Nephron progenitor cell (in vitro differentiated cells): Measurements from ENCODE around the gene MIEN1.

Experiments used
- DNase-seq: peaks from one replicate; pipeline ENCODE4 v3.0.0; 2021
- H3K27ac Mint-ChIP-seq: 2 replicates; pipeline ENCODE4 v1.8.0; 2021; ENCODE audit warnings: mild to moderate bottlenecking, moderate library complexity, mixed read lengths
- H3K27me3 Mint-ChIP-seq: 2 replicates; pipeline ENCODE4 v1.8.0; 2021; ENCODE audit warnings: mild to moderate bottlenecking, low read depth, mixed read lengths; ENCODE audit not compliant: poor library complexity
- H3K36me3 Mint-ChIP-seq: 2 replicates; pipeline ENCODE4 v1.8.0; 2021; ENCODE audit warnings: low read depth, mixed read lengths
- H3K4me1 Mint-ChIP-seq: 2 replicates; pipeline ENCODE4 v1.8.0; 2021; ENCODE audit warnings: mixed read lengths
- H3K4me3 Mint-ChIP-seq: 2 replicates; pipeline ENCODE4 v1.8.0; 2021; ENCODE audit warnings: mild to moderate bottlenecking, moderate library complexity, mixed read lengths
- H3K9me3 Mint-ChIP-seq: 2 replicates; pipeline ENCODE4 v1.8.0; 2021; ENCODE audit warnings: mild to moderate bottlenecking, moderate library complexity, mixed read lengths
- TF ChIP-seq, protein P1 (sequence below): fragments of 200-600 bp; sonication (generic); IDR thresholded peaks from 2 replicates; pipeline ENCODE4 v1.5.0; 2021; ENCODE audit warnings: antibody characterized with exemption

MIEN1 gene

DNA sequence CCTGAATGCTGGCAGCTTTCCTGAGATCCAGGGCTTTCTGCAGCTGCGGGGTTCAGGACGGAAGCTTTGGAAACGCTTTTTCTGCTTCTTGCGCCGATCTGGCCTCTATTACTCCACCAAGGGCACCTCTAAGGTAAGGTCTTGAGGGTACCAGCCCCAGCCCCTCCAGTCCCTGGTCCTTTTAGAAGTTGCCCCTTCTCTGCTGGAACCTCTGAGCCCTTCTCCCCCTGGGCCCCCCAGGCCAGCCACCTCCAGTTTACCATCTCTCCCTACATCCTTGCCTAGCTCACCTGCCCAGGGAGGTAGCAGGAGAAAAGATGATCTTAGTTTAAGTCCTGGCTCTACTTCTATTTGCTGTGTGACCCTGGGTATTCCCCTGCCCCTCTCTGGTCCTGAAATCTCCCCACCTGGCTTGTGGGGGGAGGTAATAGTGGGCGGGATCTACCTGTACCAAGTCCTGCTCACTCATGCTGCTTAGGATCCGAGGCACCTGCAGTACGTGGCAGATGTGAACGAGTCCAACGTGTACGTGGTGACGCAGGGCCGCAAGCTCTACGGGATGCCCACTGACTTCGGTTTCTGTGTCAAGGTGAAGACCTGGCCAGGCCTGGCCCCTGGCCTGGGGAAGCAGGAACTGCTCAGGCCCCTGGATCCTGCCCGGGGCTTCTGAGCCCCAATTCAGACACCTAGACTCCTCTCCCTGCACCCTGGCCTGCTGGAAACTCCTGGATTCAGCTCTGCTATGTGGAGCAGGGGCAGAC lies 13.9 kb upstream of the MIEN1 start:
- Mint-ChIP-seq H3K4me1 (peaks cover 27% of the 10 kb centered on the region), H3K27me3 (peaks cover 52% of the 10 kb centered on the region), H3K27ac (no peak overlapping the region), H3K4me3 (no peak overlapping the region), H3K9me3 (no peaks in the 10 kb centered on the region), H3K36me3 (no peaks in the 10 kb centered on the region)
- DNase-seq = no peak
- TF ChIP-seq, protein P1, sequence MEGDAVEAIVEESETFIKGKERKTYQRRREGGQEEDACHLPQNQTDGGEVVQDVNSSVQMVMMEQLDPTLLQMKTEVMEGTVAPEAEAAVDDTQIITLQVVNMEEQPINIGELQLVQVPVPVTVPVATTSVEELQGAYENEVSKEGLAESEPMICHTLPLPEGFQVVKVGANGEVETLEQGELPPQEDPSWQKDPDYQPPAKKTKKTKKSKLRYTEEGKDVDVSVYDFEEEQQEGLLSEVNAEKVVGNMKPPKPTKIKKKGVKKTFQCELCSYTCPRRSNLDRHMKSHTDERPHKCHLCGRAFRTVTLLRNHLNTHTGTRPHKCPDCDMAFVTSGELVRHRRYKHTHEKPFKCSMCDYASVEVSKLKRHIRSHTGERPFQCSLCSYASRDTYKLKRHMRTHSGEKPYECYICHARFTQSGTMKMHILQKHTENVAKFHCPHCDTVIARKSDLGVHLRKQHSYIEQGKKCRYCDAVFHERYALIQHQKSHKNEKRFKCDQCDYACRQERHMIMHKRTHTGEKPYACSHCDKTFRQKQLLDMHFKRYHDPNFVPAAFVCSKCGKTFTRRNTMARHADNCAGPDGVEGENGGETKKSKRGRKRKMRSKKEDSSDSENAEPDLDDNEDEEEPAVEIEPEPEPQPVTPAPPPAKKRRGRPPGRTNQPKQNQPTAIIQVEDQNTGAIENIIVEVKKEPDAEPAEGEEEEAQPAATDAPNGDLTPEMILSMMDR = no peak

DNA sequence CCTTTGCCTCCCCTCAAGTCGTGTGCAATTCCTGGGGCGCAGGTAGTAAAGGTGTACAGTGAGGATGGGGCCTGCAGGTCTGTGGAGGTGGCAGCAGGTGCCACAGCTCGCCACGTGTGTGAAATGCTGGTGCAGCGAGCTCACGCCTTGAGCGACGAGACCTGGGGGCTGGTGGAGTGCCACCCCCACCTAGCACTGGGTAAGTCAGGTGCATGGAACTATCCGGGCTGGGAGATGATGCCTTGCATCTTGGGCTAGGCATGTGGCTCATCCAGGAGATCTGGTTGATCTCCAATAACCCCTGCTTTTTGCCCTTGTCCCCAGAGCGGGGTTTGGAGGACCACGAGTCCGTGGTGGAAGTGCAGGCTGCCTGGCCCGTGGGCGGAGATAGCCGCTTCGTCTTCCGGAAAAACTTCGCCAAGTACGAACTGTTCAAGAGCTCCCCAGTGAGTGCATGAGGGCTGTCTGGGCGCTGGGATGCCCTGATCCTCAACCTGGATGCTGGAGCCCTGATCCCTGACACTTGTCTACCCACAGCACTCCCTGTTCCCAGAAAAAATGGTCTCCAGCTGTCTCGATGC lies 12.6 kb upstream of the MIEN1 start:
- no peak for DNase-seq
- Mint-ChIP-seq H3K9me3 (no peaks in the 10 kb centered on the region), H3K4me3 (no peak overlapping the region), H3K27ac (peak overlapping the region; percentile 59), H3K27me3 (peaks cover 60% of the 10 kb centered on the region), H3K4me1 (peaks cover 36% of the 10 kb centered on the region), H3K36me3 (no peaks in the 10 kb centered on the region)
- TF ChIP-seq, protein P1 = no peak

DNA sequence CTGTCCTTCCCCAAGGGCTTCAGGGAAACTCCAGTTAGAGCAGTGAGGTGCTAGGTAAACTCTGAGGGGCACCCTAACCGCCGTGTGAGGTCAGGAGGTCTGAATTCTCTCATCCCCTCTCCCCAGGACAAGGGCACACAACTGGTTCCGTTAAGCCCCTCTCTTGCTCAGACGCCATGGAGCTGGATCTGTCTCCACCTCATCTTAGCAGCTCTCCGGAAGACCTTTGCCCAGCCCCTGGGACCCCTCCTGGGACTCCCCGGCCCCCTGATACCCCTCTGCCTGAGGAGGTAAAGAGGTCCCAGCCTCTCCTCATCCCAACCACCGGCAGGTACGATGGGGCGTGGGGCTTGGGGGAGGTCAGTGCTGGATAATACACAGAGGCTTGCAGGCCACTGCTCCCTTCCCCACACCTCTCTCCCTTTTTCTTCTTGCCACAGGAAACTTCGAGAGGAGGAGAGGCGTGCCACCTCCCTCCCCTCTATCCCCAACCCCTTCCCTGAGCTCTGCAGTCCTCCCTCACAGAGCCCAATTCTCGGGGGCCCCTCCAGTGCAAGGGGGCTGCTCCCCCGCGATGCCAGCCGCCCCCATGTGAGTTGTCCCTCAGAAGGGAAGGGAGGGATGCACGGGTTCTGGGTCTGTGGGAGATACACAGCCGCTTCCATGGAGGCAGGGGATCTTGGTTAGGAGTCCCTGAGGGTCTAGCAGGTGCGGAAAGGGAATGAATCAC lies 12.0 kb upstream of the MIEN1 start:
- H3K4me3 Mint-ChIP-seq = no peak overlapping the region
- H3K4me1 Mint-ChIP-seq = peaks cover 36% of the 10 kb centered on the region
- H3K27ac Mint-ChIP-seq = peak overlapping the region; percentile 59
- TF ChIP-seq, protein P1 = no peak
- no peaks in the 10 kb centered on the region for H3K9me3 Mint-ChIP-seq
- DNase-seq = no peak
- H3K36me3 Mint-ChIP-seq = no peaks in the 10 kb centered on the region
- H3K27me3 Mint-ChIP-seq = peaks cover 65% of the 10 kb centered on the region

DNA sequence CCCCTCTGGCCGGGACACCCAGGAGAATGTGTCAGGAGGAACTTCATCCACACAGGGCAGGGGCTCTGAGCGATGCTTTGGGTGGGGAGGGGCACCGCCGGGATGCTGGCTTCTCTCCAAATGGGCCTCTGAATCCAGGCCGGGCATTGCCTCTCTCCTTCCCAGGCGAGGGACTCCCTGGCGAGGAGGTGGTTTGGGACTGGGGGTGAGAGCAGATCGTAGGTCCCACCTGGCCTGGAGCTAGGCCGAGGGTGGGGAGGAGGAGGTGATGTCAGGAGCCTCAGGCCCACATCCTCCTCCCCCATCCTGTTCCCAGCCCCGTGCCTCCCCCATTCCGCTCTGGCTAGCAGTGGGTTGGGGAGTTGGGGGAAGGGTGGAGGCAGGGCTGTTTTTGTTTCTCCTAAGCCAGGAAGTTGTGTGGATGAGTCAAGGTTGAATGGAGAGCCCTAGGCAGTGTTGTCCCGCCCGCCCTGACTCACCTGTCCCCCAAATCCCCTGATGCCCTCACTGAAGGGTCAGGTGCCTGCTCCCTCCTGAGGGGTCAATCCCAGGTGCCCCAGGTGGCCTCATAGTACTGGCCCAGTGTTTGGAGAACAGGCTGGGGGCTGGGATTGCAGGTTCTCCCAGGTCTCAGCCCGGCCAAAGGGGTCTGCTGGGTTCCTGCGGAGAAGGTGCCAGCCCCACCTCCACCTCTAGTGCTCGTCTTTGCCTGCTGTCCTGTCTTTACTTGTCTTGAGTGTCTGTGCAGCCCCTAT lies 10.2 kb upstream of the MIEN1 start:
- DNase-seq = no peak
- H3K27ac Mint-ChIP-seq = no peak overlapping the region
- no peaks in the 10 kb centered on the region for H3K36me3 Mint-ChIP-seq
- H3K4me3 Mint-ChIP-seq = peak overlapping the region; percentile 78
- TF ChIP-seq, protein P1 = no peak
- peaks cover 81% of the 10 kb centered on the region for H3K27me3 Mint-ChIP-seq
- H3K9me3 Mint-ChIP-seq = no peaks in the 10 kb centered on the region
- peaks cover 37% of the 10 kb centered on the region for H3K4me1 Mint-ChIP-seq

DNA sequence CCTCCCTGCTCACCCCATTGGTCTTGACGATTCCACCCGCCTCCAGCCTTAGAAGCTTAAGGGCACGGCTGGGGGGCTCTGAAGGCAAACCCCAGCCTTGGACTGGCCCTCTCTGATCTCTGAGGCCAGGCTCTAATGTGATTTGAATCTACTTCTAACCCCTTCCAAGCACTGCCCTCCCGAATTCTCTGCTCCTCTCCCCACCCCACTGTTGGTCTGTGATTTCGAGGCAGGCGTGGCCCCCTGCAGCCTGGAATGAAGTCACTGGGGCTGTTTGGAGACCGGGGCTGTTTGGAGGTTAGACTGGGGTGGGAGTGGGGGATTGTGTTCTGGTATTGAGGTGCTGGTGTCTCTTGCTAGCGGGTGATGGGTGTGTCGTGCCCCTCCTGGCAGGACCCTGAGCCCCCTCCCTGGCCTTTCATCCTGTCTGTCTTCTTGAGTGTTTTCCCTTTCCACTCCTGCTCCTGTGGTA lies 9.6 kb upstream of the MIEN1 start:
- Mint-ChIP-seq H3K4me3 (peak overlapping the region; percentile 78), H3K9me3 (no peaks in the 10 kb centered on the region), H3K27me3 (peaks cover 85% of the 10 kb centered on the region), H3K36me3 (no peaks in the 10 kb centered on the region), H3K4me1 (peaks cover 37% of the 10 kb centered on the region), H3K27ac (no peak overlapping the region)
- no peak for DNase-seq
- TF ChIP-seq, protein P1 = no peak
